Body of pancreas (tissue), 4 donors: ENCODE results near the gene OR6V1. TPM values are rescaled to one million over a fixed set of nuclear protein-coding genes. Genes with fewer than 3 reads are reported as not detected.

Experiments used
- ATAC-seq: fragments of 150-250 bp; one replicate; pipeline ENCODE4 v1.9.1; 2016
- DNase-seq, 4 donors: peaks; one replicate each; pipeline ENCODE4 v3.0.0-alpha.2; 2019
- H3K27ac ChIP-seq, 4 donors: fragments of 200-600 bp; sonication (generic); 1 replicate in 3 of 4; 2 replicates in 1 of 4; pipeline versions ENCODE4 v1.5.1 to v1.6.1; 2016 to 2019; ENCODE audit warnings: mild to moderate bottlenecking in 1 of 4, mixed read lengths in 1 of 4, moderate library complexity in 1 of 4
- H3K27me3 ChIP-seq, 2 donors: fragments of 200-600 bp; sonication (generic); one replicate each; pipeline ENCODE4 v1.6.0; 2016; ENCODE audit warnings: mild to moderate bottlenecking in 1 of 2
- H3K36me3 ChIP-seq, 2 donors: fragments of 200-600 bp; sonication (generic); replicated peaks in 1 of 2; 2 replicates each; pipeline ENCODE4 v1.5.1; 2016; ENCODE audit warnings: low read depth in 2 of 2; ENCODE audit not compliant: insufficient read depth in 1 of 2
- H3K4me1 ChIP-seq: fragments of 200-600 bp; sonication (generic); one replicate; pipeline ENCODE4 v1.6.0; 2016
- H3K4me3 ChIP-seq, 2 donors: fragments of 200-600 bp; sonication (generic); 1 replicate in 1 of 2; 2 replicates in 1 of 2; pipeline ENCODE4 v1.5.1; 2016 to 2019
- H3K9me3 ChIP-seq, 3 donors: fragments of 200-600 bp; sonication (generic); 1 replicate in 2 of 3; 2 replicates in 1 of 3; pipeline ENCODE4 v1.5.1; 2016
- POLR2A ChIP-seq, 3 donors: fragments of 450-650 bp; IDR thresholded peaks; one replicate each; pipeline ENCODE4 v1.6.1; 2016; ENCODE audit warnings: antibody characterized with exemption in 3 of 3, mild to moderate bottlenecking in 2 of 3
- WGBS, 2 donors: methylation state at CpG; one replicate each; pipeline ENCODE4 v1.1.5; 2017; 5-methylcytosine and 5-hydroxymethylcytosine counted together
- intact Hi-C: fragments of 100-400 bp; cut with DNase I; formaldehyde crosslinking; loops from one replicate; pipeline ENCODE4 v1.15.1; 2023
- total RNA-seq, 2 donors: library from RNA; depleted of rRNA; stranded (reverse); fragments of >200 nt; gene quantifications; one replicate each; pipeline ENCODE4 v1.1.0, GENCODE V29; 2016
- TF ChIP-seq, protein P1 (sequence below), 7 experiments: fragments of 450-650 bp in 4 of 7; fragments of 200-600 bp in 3 of 7; sonication (generic) in 3 of 7; IDR thresholded peaks; one replicate each; pipeline ENCODE4 v1.5.1; 2016 to 2019; ENCODE audit warnings: antibody characterized with exemption in 7 of 7

Gene OR6V1
- total RNA-seq, 2 donors from 2014 or later, result not detected

DNA sequence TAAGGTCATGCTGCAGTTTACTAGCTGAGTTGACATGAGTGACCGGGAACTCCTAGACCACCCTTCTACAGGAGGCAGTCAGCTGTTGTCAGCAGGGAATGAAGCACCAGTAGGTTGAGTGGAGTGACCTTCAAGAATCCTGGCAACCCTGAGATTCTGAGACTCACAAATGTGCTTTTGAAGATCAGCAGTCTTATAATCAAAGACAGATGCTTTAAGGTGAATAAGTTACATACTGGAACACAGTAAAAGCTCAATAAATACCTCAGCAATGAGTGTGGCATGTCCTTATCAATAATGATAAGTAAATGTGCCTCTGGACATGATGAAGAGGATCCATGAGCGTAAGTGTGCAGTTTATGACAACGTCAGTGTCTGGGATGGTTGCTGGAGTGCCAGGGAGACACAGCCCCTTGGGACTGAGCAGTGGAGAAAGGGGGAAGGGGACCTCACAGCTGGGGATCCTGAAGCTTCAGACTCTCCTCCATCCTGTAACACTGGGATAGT lies 11.9 kb upstream of the OR6V1 start:
- H3K27me3 ChIP-seq, result no peaks in the 10 kb centered on the region
- no peak overlapping the region for H3K4me3 ChIP-seq
- H3K9me3 ChIP-seq, result no peaks in the 10 kb centered on the region
- no peak overlapping the region for H3K27ac ChIP-seq
- DNase-seq, result no peak
- WGBS, 2 donors, result 82 to 89% methylated on average over 3 of the region's 3 CpGs
- H3K4me1 ChIP-seq, result peaks cover 10% of the 10 kb centered on the region
- ATAC-seq, result no peak
- intact Hi-C loops, result no loop called here
- no peaks in the 10 kb centered on the region for H3K36me3 ChIP-seq
- no peak for TF ChIP-seq POLR2A (IDR thresholded peaks at IDR 0.05)
- TF ChIP-seq, protein P1, sequence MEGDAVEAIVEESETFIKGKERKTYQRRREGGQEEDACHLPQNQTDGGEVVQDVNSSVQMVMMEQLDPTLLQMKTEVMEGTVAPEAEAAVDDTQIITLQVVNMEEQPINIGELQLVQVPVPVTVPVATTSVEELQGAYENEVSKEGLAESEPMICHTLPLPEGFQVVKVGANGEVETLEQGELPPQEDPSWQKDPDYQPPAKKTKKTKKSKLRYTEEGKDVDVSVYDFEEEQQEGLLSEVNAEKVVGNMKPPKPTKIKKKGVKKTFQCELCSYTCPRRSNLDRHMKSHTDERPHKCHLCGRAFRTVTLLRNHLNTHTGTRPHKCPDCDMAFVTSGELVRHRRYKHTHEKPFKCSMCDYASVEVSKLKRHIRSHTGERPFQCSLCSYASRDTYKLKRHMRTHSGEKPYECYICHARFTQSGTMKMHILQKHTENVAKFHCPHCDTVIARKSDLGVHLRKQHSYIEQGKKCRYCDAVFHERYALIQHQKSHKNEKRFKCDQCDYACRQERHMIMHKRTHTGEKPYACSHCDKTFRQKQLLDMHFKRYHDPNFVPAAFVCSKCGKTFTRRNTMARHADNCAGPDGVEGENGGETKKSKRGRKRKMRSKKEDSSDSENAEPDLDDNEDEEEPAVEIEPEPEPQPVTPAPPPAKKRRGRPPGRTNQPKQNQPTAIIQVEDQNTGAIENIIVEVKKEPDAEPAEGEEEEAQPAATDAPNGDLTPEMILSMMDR (IDR thresholded peaks at IDR 0.05), result no peak

DNA sequence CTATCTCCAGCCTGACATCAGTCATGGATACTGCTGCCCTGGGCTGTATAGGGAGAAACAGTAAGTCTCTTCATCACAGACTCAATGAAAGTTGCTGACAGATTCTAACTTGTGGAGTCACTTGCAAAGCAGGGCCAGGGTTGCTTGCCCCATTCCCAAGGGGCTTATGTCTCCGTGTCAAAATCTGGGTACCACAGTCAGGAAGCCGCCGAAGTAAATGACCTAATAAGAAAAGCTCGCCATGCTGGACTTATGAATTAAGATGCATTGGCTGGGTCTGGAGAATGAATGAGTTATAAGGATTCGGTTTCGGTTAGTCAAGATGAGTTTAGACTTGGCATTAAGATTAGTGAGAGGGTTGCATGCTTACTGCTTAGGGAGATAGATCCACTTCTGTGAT lies 10.8 kb upstream of the OR6V1 start:
- Histone ChIP-seq H3K27me3 (no peaks in the 10 kb centered on the region), H3K4me3 (no peak overlapping the region), H3K36me3 (no peaks in the 10 kb centered on the region), H3K4me1 (peaks cover 10% of the 10 kb centered on the region), H3K27ac (no peak overlapping the region), H3K9me3 (no peaks in the 10 kb centered on the region)
- 96% methylated on average over 6 of the region's 6 CpGs for WGBS, 2 donors
- TF ChIP-seq, protein P1 (IDR thresholded peaks at IDR 0.05), result no peak
- TF ChIP-seq POLR2A (IDR thresholded peaks at IDR 0.05), result no peak
- DNase-seq (no peak), ATAC-seq (no peak)
- intact Hi-C loops, result no loop called here

DNA sequence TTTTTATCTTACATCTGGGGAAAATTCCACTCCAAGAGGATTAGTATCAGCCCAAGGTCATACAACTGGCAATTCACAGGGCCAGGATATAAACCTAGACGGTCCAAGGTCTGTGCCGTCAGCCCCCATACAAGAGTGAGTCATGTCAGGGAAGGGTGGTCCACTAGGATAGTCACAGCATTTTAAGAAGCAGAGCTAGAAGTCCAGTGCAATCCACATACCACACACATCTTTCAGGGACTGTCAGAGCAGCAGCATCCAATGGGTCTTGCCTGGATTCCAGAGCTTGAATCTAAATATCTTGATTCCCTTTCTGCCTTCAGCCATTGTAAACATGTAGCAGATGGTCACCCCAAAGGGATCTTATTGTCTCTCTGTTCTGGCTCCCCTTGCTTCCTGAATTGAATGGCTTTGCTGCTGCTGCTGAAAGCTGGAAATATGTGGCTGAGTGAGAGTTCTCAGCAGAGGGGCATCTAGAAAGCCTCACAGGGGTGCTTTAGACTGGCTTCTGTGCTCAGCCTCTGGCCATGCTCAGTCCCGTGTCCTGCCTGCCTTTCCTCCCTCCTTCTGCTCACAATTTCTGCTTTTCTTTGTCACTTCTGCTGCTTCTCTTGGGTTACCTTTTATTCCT lies 9.9 kb upstream of the OR6V1 start:
- Histone ChIP-seq H3K4me1 (peaks cover 10% of the 10 kb centered on the region), H3K27me3 (no peaks in the 10 kb centered on the region), H3K36me3 (no peaks in the 10 kb centered on the region), H3K4me3 (no peak overlapping the region), H3K9me3 (no peaks in the 10 kb centered on the region), H3K27ac (no peak overlapping the region)
- DNase-seq (no peak), ATAC-seq (no peak)
- WGBS, 2 donors, result 54 to 63% methylated on average over 3 of the region's 3 CpGs
- no peak for TF ChIP-seq POLR2A (IDR thresholded peaks at IDR 0.05)
- TF ChIP-seq, protein P1 (IDR thresholded peaks at IDR 0.05), result no peak
- intact Hi-C loops, result no loop called here

DNA sequence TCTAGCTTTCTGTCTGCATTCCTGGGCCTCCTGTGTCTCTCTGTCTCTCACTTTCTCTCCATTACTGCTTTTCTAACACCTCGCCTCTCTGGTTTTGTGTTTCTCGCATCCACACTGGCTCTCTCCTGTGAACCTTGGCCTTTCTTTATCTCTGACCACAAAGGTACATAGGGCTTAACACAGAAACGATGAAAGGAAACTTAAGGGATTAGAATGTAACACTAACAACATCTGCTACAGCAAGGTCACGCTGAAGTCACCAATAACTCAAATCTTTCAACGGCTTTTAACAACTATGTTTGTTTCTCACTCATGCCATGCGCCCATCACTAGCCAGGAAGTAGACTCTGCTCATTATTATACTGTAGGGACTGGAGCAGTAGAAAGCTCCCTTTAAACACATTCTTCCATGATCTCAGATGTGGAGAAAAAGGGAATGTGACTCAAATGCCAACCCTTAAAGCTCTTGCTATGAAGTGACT lies 9.3 kb upstream of the OR6V1 start:
- DNase-seq (no peak), ATAC-seq (no peak)
- Histone ChIP-seq H3K36me3 (no peaks in the 10 kb centered on the region), H3K4me3 (no peak overlapping the region), H3K27ac (no peak overlapping the region), H3K4me1 (peaks cover 10% of the 10 kb centered on the region), H3K9me3 (no peaks in the 10 kb centered on the region), H3K27me3 (no peaks in the 10 kb centered on the region)
- intact Hi-C loops, result no loop called here
- TF ChIP-seq, protein P1 (IDR thresholded peaks at IDR 0.05), result no peak
- TF ChIP-seq POLR2A (IDR thresholded peaks at IDR 0.05), result no peak
- 25 to 36% methylated on average over 6 of the region's 6 CpGs for WGBS, 2 donors

DNA sequence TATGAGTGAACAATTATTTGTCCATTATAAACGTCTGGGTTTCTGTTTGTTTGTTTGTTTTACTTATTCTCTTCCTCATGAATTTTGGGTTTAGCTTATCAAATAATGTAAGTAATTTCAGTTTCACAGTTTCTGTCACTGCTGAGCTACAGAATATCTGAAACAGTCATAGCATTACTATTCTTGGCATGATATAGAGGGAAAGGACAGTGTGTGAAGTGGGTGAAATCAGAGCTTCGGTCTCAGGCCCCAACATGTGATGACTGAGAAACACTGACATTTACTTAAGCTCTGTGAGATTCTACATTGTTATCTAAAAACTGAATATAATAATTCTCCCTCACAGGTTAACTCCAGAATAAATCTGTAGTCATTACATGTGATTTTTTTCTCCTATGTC lies 8.8 kb upstream of the OR6V1 start:
- no peak for ATAC-seq
- DNase-seq, result no peak

More for the DNA sequence above, 8.8 kb upstream of the OR6V1 start:
- TF ChIP-seq, protein P1 (IDR thresholded peaks at IDR 0.05), result no peak
- TF ChIP-seq POLR2A (IDR thresholded peaks at IDR 0.05), result no peak
- H3K27me3 ChIP-seq, result no peaks in the 10 kb centered on the region
- no peaks in the 10 kb centered on the region for H3K36me3 ChIP-seq
- WGBS, 2 donors, result 37 to 41% methylated on average over 2 of the region's 2 CpGs
- H3K27ac ChIP-seq, result no peak overlapping the region
- H3K4me1 ChIP-seq, result peaks cover 10% of the 10 kb centered on the region
- no peaks in the 10 kb centered on the region for H3K9me3 ChIP-seq
- intact Hi-C loops, result no loop called here
- H3K4me3 ChIP-seq, result no peak overlapping the region
